Neutrophil (primary cell): Measurements from ENCODE around the gene SYCN.

Source experiments
- H3K27ac ChIP-seq: fragments of 200-600 bp; sonication (generic); 2 replicates; pipeline ENCODE4 v1.5.1; 2016; ENCODE audit warnings: mild to moderate bottlenecking, moderate library complexity
- H3K27me3 ChIP-seq: fragments of 200-600 bp; sonication (generic); 2 replicates; pipeline ENCODE4 v1.6.0; 2016; ENCODE audit warnings: mild to moderate bottlenecking
- H3K36me3 ChIP-seq: fragments of 200-600 bp; sonication (generic); 2 replicates; pipeline ENCODE4 v1.5.1; 2017
- H3K4me1 ChIP-seq, 2 experiments: fragments of 200-600 bp in 1 of 2; sonication (generic) in 1 of 2; 1 replicate in 1 of 2; 2 replicates in 1 of 2; pipeline versions ENCODE4 v1.5.1 to v1.6.1; 2013 to 2016; ENCODE audit warnings: low read depth in 1 of 2, low read length in 1 of 2, mild to moderate bottlenecking in 1 of 2, moderate library complexity in 1 of 2; ENCODE audit not compliant: control insufficient read depth in 1 of 2, insufficient read depth in 1 of 2
- H3K4me3 ChIP-seq, 2 experiments: fragments of 200-600 bp in 1 of 2; sonication (generic) in 1 of 2; 1 replicate in 1 of 2; 2 replicates in 1 of 2; pipeline ENCODE4 v1.5.1; 2013 to 2016; ENCODE audit warnings: low read depth in 1 of 2, low read length in 1 of 2, mild to moderate bottlenecking in 1 of 2, moderate library complexity in 1 of 2
- H3K9me3 ChIP-seq: fragments of 200-600 bp; sonication (generic); 2 replicates; pipeline ENCODE4 v1.5.1; 2016
- CTCF ChIP-seq: fragments of 200-600 bp; sonication (generic); IDR thresholded peaks from 2 replicates; pipeline ENCODE4 v1.5.1; 2016; ENCODE audit warnings: antibody characterized with exemption

Gene SYCN, protein sequence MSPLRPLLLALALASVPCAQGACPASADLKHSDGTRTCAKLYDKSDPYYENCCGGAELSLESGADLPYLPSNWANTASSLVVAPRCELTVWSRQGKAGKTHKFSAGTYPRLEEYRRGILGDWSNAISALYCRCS

DNA sequence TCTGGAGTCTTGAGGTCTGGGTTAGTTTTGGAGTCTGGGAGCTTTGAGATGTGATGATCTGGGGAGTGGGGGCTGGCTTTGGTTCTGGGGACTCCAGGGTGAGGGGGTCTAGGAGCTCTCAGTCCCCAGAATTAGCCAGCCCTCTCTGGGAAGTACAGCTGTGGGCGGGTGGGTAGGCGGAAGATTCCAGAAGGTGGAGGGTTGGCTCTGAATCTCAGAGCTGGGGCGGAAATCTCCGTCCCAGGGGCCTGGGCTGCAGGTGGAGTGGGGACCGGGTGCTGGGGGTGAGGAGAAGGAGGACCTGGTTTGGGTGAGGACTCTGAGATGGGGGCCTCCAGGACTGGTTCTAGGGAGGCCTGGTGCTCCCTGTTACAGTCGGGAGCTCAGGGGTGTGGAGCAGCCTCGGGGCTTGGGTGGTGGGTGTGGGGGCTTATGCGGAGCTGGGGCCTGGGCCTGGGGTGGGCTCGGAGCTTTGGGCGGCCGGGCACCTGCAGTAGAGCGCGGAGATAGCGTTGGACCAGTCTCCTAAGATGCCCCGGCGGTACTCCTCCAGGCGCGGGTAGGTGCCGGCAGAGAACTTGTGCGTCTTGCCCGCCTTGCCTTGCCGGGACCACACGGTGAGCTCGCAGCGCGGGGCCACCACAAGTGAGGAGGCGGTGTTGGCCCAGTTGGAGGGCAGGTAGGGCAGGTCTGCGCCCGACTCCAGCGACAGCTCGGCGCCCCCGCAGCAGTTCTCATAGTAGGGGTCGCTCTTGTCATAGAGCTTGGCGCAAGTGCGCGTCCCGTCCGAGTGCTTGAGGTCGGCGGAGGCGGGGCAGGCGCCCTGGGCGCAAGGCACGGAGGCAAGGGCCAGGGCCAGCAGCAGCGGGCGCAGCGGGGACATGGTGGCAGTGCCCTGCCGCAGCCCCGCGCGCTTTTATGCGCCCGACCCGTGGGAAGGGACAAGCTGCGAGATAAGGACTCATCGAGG lies at the start of gene SYCN:
Gene SYCN (minus strand): TSS at position 892 of the 970 bp plus-strand sequence. CDS start 9 bp downstream, at position 883.
- no peaks in the 10 kb centered on the region for H3K9me3 ChIP-seq
- H3K4me1 ChIP-seq = no peaks in the 10 kb centered on the region
- H3K27me3 ChIP-seq = peaks cover 69% of the 10 kb centered on the region
- no peak within 1 kb of the TSS for H3K4me3 ChIP-seq
- TF ChIP-seq CTCF = no peak
- no peak within 1 kb of the TSS for H3K27ac ChIP-seq
- no peaks in the 10 kb centered on the region for H3K36me3 ChIP-seq

GRCh38 chr19:39253374-39254149 lies 49.5 kb upstream of the SYCN start:
- no peak overlapping the region for H3K4me3 ChIP-seq

DNA sequence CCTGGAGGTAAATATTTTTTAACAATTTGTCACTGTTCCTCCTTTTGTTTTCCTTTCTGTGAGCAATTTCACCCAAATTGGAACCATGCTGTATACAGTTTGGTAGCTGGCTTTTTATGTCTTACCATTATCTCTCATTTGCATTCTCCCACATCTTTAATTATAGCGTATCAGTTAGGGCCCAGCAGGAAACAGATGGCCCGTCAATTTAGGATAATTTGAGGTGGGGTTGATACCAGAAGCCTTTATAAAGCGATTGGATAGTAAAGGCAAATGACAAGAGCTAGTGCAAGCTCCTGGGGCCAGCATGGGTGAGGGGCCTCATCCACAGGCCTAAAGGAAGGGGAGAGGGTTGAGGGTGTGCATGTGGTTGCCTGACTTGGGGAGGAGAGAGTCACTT lies 48.4 kb upstream of the SYCN start:
- Histone ChIP-seq H3K36me3 (no peaks in the 10 kb centered on the region), H3K27me3 (peaks cover 63% of the 10 kb centered on the region), H3K27ac (no peak overlapping the region), H3K9me3 (no peaks in the 10 kb centered on the region), H3K4me3 (no peak overlapping the region), H3K4me1 (no peaks in the 10 kb centered on the region)
- no peak for TF ChIP-seq CTCF

More at GRCh38 chr19:39253374-39254149, 49.5 kb upstream of the SYCN start:
- Histone ChIP-seq H3K27ac (no peak overlapping the region), H3K4me1 (no peaks in the 10 kb centered on the region), H3K36me3 (no peaks in the 10 kb centered on the region), H3K9me3 (no peaks in the 10 kb centered on the region), H3K27me3 (peaks cover 52% of the 10 kb centered on the region)
- no peak for TF ChIP-seq CTCF

DNA sequence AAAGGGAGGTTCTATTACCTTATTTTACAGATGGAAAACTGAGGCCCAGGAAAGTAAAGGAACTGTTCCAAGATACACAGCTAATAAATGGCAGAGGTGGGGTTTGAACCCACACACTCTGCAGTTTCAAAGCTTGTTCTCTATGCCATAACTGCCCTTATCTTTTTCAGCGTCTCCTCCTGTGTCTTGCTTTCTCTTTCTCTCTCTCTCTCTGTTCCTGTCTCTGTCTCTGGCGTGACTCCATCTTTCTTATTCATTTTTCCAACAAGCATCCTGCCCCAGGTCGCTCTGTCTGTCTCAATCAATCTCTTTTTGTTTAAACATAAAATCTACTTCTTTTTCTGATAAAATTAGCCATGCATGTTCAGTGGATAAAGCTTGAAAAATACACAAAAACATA lies 47.8 kb upstream of the SYCN start:
- peaks cover 69% of the 10 kb centered on the region for H3K27me3 ChIP-seq
- no peak overlapping the region for H3K27ac ChIP-seq
- H3K4me1 ChIP-seq = no peaks in the 10 kb centered on the region
- no peaks in the 10 kb centered on the region for H3K36me3 ChIP-seq
- TF ChIP-seq CTCF = no peak
- H3K9me3 ChIP-seq = no peaks in the 10 kb centered on the region
- no peak overlapping the region for H3K4me3 ChIP-seq

- peaks cover 74% of the 10 kb centered on the region for H3K27me3 ChIP-seq
- H3K4me3 ChIP-seq = no peak overlapping the region
- no peak for TF ChIP-seq CTCF
- H3K36me3 ChIP-seq = no peaks in the 10 kb centered on the region
- no peaks in the 10 kb centered on the region for H3K9me3 ChIP-seq
- H3K27ac ChIP-seq = no peak overlapping the region
- H3K4me1 ChIP-seq = no peaks in the 10 kb centered on the region
Observed at GRCh38 chr19:39251081-39251480, 47.0 kb upstream of the SYCN start.
